Endodermal cell (in vitro differentiated cells): Measurements from ENCODE around the gene ATP1A4. TPM values are rescaled to one million over a fixed set of nuclear protein-coding genes. Genes with fewer than 3 reads are reported as not detected.

ENCODE experiments used
- DNase-seq: peaks from one replicate; pipeline ENCODE4 v3.0.0-alpha.2; 2017
- H3K27ac ChIP-seq: 2 replicates; pipeline ENCODE4 v1.5.1; 2013; ENCODE audit warnings: mild to moderate bottlenecking, low read depth, low read length, moderate library complexity
- H3K27me3 ChIP-seq: 2 replicates; pipeline ENCODE4 v1.6.1; 2013; ENCODE audit warnings: mild to moderate bottlenecking, low read length, moderate library complexity; ENCODE audit not compliant: insufficient read depth, control insufficient read depth, poor library complexity, severe bottlenecking
- H3K36me3 ChIP-seq: 2 replicates; pipeline ENCODE4 v1.7.0; 2013; ENCODE audit warnings: mild to moderate bottlenecking, low read length, moderate library complexity; ENCODE audit not compliant: control insufficient read depth, insufficient read depth
- H3K4me1 ChIP-seq: one replicate; pipeline ENCODE4 v1.7.0; 2013; ENCODE audit warnings: low read length; ENCODE audit not compliant: control insufficient read depth, insufficient read depth
- H3K4me3 ChIP-seq: 2 replicates; pipeline ENCODE4 v1.5.1; 2013; ENCODE audit warnings: mild to moderate bottlenecking, low read length, moderate library complexity
- H3K9ac ChIP-seq: 2 replicates; pipeline ENCODE4 v1.6.1; 2013; ENCODE audit warnings: mild to moderate bottlenecking, low read length, moderate library complexity; ENCODE audit not compliant: poor library complexity, severe bottlenecking; ENCODE audit errors: extremely low read depth
- H3K9me3 ChIP-seq: 2 replicates; pipeline ENCODE4 v1.6.1; 2013; ENCODE audit warnings: mild to moderate bottlenecking, low read length, moderate library complexity; ENCODE audit not compliant: control insufficient read depth
- H3K27ac Mint-ChIP-seq: 2 replicates; pipeline ENCODE4 v1.8.0; 2020; ENCODE audit warnings: mixed read lengths
- H3K27me3 Mint-ChIP-seq: 2 replicates; pipeline ENCODE4 v1.8.0; 2021; ENCODE audit warnings: mild to moderate bottlenecking, mixed read lengths; ENCODE audit not compliant: insufficient read depth
- H3K36me3 Mint-ChIP-seq: 2 replicates; pipeline ENCODE4 v1.8.0; 2020; ENCODE audit warnings: low read depth, mixed read lengths
- H3K4me1 Mint-ChIP-seq: 2 replicates; pipeline ENCODE4 v1.8.0; 2020; ENCODE audit warnings: mixed read lengths
- H3K4me3 Mint-ChIP-seq: 2 replicates; pipeline ENCODE4 v1.8.0; 2020; ENCODE audit warnings: mild to moderate bottlenecking, moderate library complexity, mixed read lengths
- H3K9me3 Mint-ChIP-seq: 2 replicates; pipeline ENCODE4 v1.8.0; 2020; ENCODE audit warnings: mild to moderate bottlenecking, mixed read lengths
- CTCF ChIP-seq: fragments of 200-600 bp; sonication (generic); conservative IDR thresholded peaks from 2 replicates; pipeline ENCODE4 v1.5.0; 2021; ENCODE audit warnings: antibody characterized with exemption, mild to moderate bottlenecking
- WGBS, 2 experiments: methylation state at CpG; one replicate each; pipeline versions ENCODE4 v1.1.5 to v1.1.7; 2013; ENCODE audit warnings: missing lambda C conversion rate in 2 of 2, mixed read lengths in 1 of 2; ENCODE audit not compliant: insufficient coverage in 1 of 2, insufficient read length in 1 of 2; 5-methylcytosine and 5-hydroxymethylcytosine counted together
- total RNA-seq, 2 donors: library from RNA; stranded (reverse); fragmentation: NEBNext Ultra II Directional in 1 of 2; extraction: Animal tissue kit (Norgen Biotek cat#: 25700) in 1 of 2; gene quantifications; 2 replicates in 1 of 2; 3 replicates in 1 of 2; pipeline ENCODE4 v1.2.1, GENCODE V29; 2021

ATP1A4 gene
- total RNA-seq, 2 donors from 2014 or later, result 0.55 to 0.75 TPM

- no peaks in the 10 kb centered on the region for H3K27me3 Mint-ChIP-seq
- no peaks in the 10 kb centered on the region for H3K4me1 ChIP-seq
- no peak overlapping the region for H3K4me3 Mint-ChIP-seq
- H3K27ac Mint-ChIP-seq, result no peak overlapping the region
- no peak overlapping the region for H3K9ac ChIP-seq
- no peaks in the 10 kb centered on the region for H3K9me3 Mint-ChIP-seq
- 92 to 96% methylated on average over 7 to 9 of the region's 9 CpGs for WGBS, 2 experiments
- H3K9me3 ChIP-seq, result no peaks in the 10 kb centered on the region
- H3K27ac ChIP-seq, result no peak overlapping the region
- H3K4me3 ChIP-seq, result no peak overlapping the region
- H3K36me3 Mint-ChIP-seq, result no peaks in the 10 kb centered on the region
- no peak for TF ChIP-seq CTCF
- no peaks in the 10 kb centered on the region for H3K4me1 Mint-ChIP-seq
- no peak for DNase-seq
- H3K36me3 ChIP-seq, result no peaks in the 10 kb centered on the region
- H3K27me3 ChIP-seq, result no peaks in the 10 kb centered on the region
Measured at GRCh38 chr1:160133990-160134770, 17.2 kb upstream of the ATP1A4 start.

- H3K9me3 Mint-ChIP-seq, result no peaks in the 10 kb centered on the region
- H3K36me3 Mint-ChIP-seq, result no peaks in the 10 kb centered on the region
- no peaks in the 10 kb centered on the region for H3K36me3 ChIP-seq
- no peak overlapping the region for H3K27ac Mint-ChIP-seq
- H3K4me1 Mint-ChIP-seq, result no peaks in the 10 kb centered on the region
- H3K27me3 ChIP-seq, result no peaks in the 10 kb centered on the region
- no peak for TF ChIP-seq CTCF
- no peak for DNase-seq
- H3K27me3 Mint-ChIP-seq, result peaks cover 1% of the 10 kb centered on the region
- 92 to 93% methylated on average over 10 to 20 of the region's 20 CpGs for WGBS, 2 experiments
- H3K4me3 Mint-ChIP-seq, result no peak overlapping the region
- H3K9ac ChIP-seq, result no peak overlapping the region
- H3K9me3 ChIP-seq, result no peaks in the 10 kb centered on the region
- no peaks in the 10 kb centered on the region for H3K4me1 ChIP-seq
- H3K4me3 ChIP-seq, result no peak overlapping the region
- peak overlapping the region; percentile 11 for H3K27ac ChIP-seq
Measured at GRCh38 chr1:160134791-160135572, 16.4 kb upstream of the ATP1A4 start.

- H3K4me1 ChIP-seq, result no peaks in the 10 kb centered on the region
- no peak overlapping the region for H3K27ac Mint-ChIP-seq
- H3K27me3 ChIP-seq, result no peaks in the 10 kb centered on the region
- TF ChIP-seq CTCF, result no peak
- H3K4me1 Mint-ChIP-seq, result no peaks in the 10 kb centered on the region
- no peaks in the 10 kb centered on the region for H3K9me3 ChIP-seq
- DNase-seq, result no peak
- no peaks in the 10 kb centered on the region for H3K36me3 Mint-ChIP-seq
- no peaks in the 10 kb centered on the region for H3K36me3 ChIP-seq
- H3K9me3 Mint-ChIP-seq, result no peaks in the 10 kb centered on the region
- no peak overlapping the region for H3K4me3 Mint-ChIP-seq
- H3K27me3 Mint-ChIP-seq, result peaks cover 3% of the 10 kb centered on the region
- H3K9ac ChIP-seq, result no peak overlapping the region
- WGBS, 2 experiments, result 95 to 96% methylated on average over 15 to 22 of the region's 22 CpGs
- H3K27ac ChIP-seq, result no peak overlapping the region
- no peak overlapping the region for H3K4me3 ChIP-seq
Measured at GRCh38 chr1:160136121-160136925, 15.1 kb upstream of the ATP1A4 start.
